Astrocyte (in vitro differentiated cells and primary cell): ENCODE data around the gene ING3. TPM values are rescaled to one million over a fixed set of nuclear protein-coding genes. Genes with fewer than 3 reads are reported as not detected.

Experiments
- DNase-seq: peaks from one replicate; pipeline ENCODE4 v3.0.0-alpha.2; 2010; ENCODE audit warnings: low read depth
- FAIRE-seq: peaks from 2 replicates; lab custom pipeline; 2011; peaks lifted over from hg19 to GRCh38; lab: Jason Lieb, UNC
- H2AFZ ChIP-seq: 2 replicates; pipeline ENCODE4 v1.6.0; 2012; ENCODE audit warnings: low read depth, low read length, inconsistent platforms
- H3K27ac ChIP-seq: 2 replicates; pipeline ENCODE4 v1.5.1; 2011; ENCODE audit warnings: low read depth, low read length, inconsistent platforms
- H3K27me3 ChIP-seq: 2 replicates; pipeline ENCODE4 v1.6.0; 2011; ENCODE audit warnings: low read length, inconsistent platforms; ENCODE audit not compliant: insufficient read depth
- H3K36me3 ChIP-seq: 2 replicates; pipeline ENCODE4 v1.5.1; 2011; ENCODE audit warnings: low read length, inconsistent platforms; ENCODE audit not compliant: insufficient read depth
- H3K4me1 ChIP-seq: 2 replicates; pipeline ENCODE4 v1.5.1; 2011; ENCODE audit warnings: low read length, inconsistent platforms; ENCODE audit not compliant: insufficient read depth
- H3K4me2 ChIP-seq: 2 replicates; pipeline ENCODE4 v1.6.0; 2012; ENCODE audit warnings: low read length, inconsistent platforms
- H3K4me3 ChIP-seq: 2 replicates; pipeline ENCODE4 v1.5.1; 2011; ENCODE audit warnings: low read depth, mild to moderate bottlenecking, low read length, inconsistent platforms; ENCODE audit not compliant: insufficient read depth
- H3K79me2 ChIP-seq: 2 replicates; pipeline ENCODE4 v1.6.0; 2012; ENCODE audit warnings: mild to moderate bottlenecking, low read length, inconsistent platforms; ENCODE audit not compliant: insufficient read depth
- H3K9ac ChIP-seq: 2 replicates; pipeline ENCODE4 v1.6.0; 2012; ENCODE audit warnings: mild to moderate bottlenecking, low read length, inconsistent platforms
- H3K9me3 ChIP-seq: 2 replicates; pipeline ENCODE4 v1.5.1; 2012; ENCODE audit warnings: low read depth, mild to moderate bottlenecking, low read length, inconsistent platforms; ENCODE audit not compliant: insufficient read depth
- H4K20me1 ChIP-seq: 2 replicates; pipeline ENCODE4 v1.6.0; 2012; ENCODE audit warnings: low read length, inconsistent platforms; ENCODE audit not compliant: insufficient read depth
- H3K27ac Mint-ChIP-seq: one replicate; pipeline ENCODE4 v1.8.0; 2021; ENCODE audit warnings: mild to moderate bottlenecking, mixed read lengths; ENCODE audit not compliant: unreplicated experiment
- H3K27me3 Mint-ChIP-seq: one replicate; pipeline ENCODE4 v1.8.0; 2021; ENCODE audit warnings: low read depth, mixed read lengths; ENCODE audit not compliant: unreplicated experiment
- H3K36me3 Mint-ChIP-seq: one replicate; pipeline ENCODE4 v1.8.0; 2021; ENCODE audit warnings: low read depth, mixed read lengths; ENCODE audit not compliant: unreplicated experiment
- H3K4me1 Mint-ChIP-seq: one replicate; pipeline ENCODE4 v1.8.0; 2021; ENCODE audit warnings: low read depth, mixed read lengths; ENCODE audit not compliant: unreplicated experiment
- H3K4me3 Mint-ChIP-seq: one replicate; pipeline ENCODE4 v1.8.0; 2021; ENCODE audit warnings: mild to moderate bottlenecking, moderate library complexity, mixed read lengths; ENCODE audit not compliant: unreplicated experiment
- H3K9me3 Mint-ChIP-seq: one replicate; pipeline ENCODE4 v1.8.0; 2021; ENCODE audit warnings: mild to moderate bottlenecking, mixed read lengths; ENCODE audit not compliant: unreplicated experiment
- CTCF ChIP-seq: IDR thresholded peaks from 2 replicates; pipeline ENCODE4 v1.5.1; 2011; ENCODE audit warnings: low read depth, mild to moderate bottlenecking, inconsistent platforms, low read length, moderate library complexity; ENCODE audit not compliant: insufficient read depth
- EZH2 ChIP-seq: IDR thresholded peaks from 2 replicates; pipeline ENCODE4 v1.6.1; 2012; ENCODE audit warnings: mild to moderate bottlenecking, low read length, inconsistent platforms; ENCODE audit not compliant: insufficient read depth
- total RNA-seq: library from RNA; stranded (reverse); gene quantifications from 2 replicates; pipeline ENCODE4 v1.2.1, GENCODE V29; 2021

ING3 gene
- total RNA-seq, 1 donor from 2014 or later, result 8.6 TPM

GRCh38 chr7:120916121-120916520, 34.5 kb upstream of the ING3 start:
- Mint-ChIP-seq H3K27me3 (no peaks in the 10 kb centered on the region), H3K4me1 (no peaks in the 10 kb centered on the region), H3K9me3 (no peaks in the 10 kb centered on the region), H3K36me3 (no peaks in the 10 kb centered on the region), H3K4me3 (no peak overlapping the region), H3K27ac (no peak overlapping the region)
- no peaks in the 10 kb centered on the region for H4K20me1 ChIP-seq
- H3K4me1 ChIP-seq, result no peaks in the 10 kb centered on the region
- H3K9ac ChIP-seq, result no peak overlapping the region
- FAIRE-seq (no peak), DNase-seq (no peak)
- H3K27ac ChIP-seq, result no peak overlapping the region
- no peak overlapping the region for H3K4me3 ChIP-seq
- H3K4me2 ChIP-seq, result no peak overlapping the region
- TF ChIP-seq CTCF, result no peak
- TF ChIP-seq EZH2, result no peak
- no peaks in the 10 kb centered on the region for H3K9me3 ChIP-seq
- H3K36me3 ChIP-seq, result no peaks in the 10 kb centered on the region
- no peaks in the 10 kb centered on the region for H3K27me3 ChIP-seq
- H3K79me2 ChIP-seq, result no peaks in the 10 kb centered on the region
- H2AFZ ChIP-seq, result no peak overlapping the region

DNA sequence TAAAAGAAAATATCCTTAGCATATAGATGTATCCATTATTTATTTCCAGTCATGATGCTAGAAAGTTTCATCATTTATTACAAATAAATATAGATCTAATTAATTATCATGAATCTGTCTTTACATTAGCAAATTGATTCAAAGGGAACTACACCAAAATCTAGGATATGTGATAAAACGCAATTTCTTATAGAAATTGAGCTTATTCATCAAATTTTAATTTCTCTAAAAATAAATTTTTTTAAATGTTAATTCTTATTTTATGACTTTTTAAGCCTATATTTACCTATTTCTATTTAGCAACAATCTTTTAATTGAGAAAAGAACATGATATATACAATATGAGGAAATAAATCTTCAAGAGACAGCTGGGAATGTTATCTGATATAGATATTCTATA, 34.0 kb upstream of the ING3 start:
- FAIRE-seq (no peak), DNase-seq (no peak)
- no peak for TF ChIP-seq CTCF
- no peak for TF ChIP-seq EZH2
- no peaks in the 10 kb centered on the region for H3K9me3 ChIP-seq
- H3K79me2 ChIP-seq, result no peaks in the 10 kb centered on the region
- H3K9ac ChIP-seq, result no peak overlapping the region
- H3K36me3 ChIP-seq, result no peaks in the 10 kb centered on the region
- no peaks in the 10 kb centered on the region for H3K27me3 ChIP-seq
- no peak overlapping the region for H3K27ac ChIP-seq
- H3K9me3 Mint-ChIP-seq, result no peaks in the 10 kb centered on the region
- H3K36me3 Mint-ChIP-seq, result no peaks in the 10 kb centered on the region
- no peaks in the 10 kb centered on the region for H4K20me1 ChIP-seq
- no peak overlapping the region for H3K4me2 ChIP-seq
- H2AFZ ChIP-seq, result no peak overlapping the region
- no peaks in the 10 kb centered on the region for H3K4me1 Mint-ChIP-seq
- H3K4me3 Mint-ChIP-seq, result no peak overlapping the region
- no peak overlapping the region for H3K4me3 ChIP-seq
- H3K4me1 ChIP-seq, result no peaks in the 10 kb centered on the region
- no peak overlapping the region for H3K27ac Mint-ChIP-seq
- H3K27me3 Mint-ChIP-seq, result no peaks in the 10 kb centered on the region

DNA sequence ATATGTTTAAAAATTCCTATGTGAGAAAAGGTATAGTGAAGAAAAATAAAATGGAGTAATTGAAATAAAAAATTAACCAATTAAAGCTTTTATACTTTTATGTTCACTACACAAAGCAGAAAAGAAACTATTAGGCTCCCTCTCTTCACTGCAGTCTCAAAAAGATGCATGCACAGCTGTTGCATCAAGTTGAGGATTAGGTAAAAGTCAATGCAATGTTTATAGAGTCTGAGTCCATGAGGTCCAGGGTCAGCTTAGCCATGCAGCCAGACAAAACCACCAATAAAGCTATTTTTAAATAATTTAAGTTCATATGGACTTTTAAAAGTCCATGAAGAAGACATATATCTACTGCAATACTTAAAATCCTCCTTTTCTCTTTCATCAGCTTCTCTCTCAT, 31.1 kb upstream of the ING3 start:
- no peaks in the 10 kb centered on the region for H3K9me3 Mint-ChIP-seq
- Histone ChIP-seq H3K4me2 (no peak overlapping the region), H3K9me3 (no peaks in the 10 kb centered on the region), H3K27ac (no peak overlapping the region), H3K36me3 (no peaks in the 10 kb centered on the region), H2AFZ (no peak overlapping the region), H3K9ac (no peak overlapping the region), H4K20me1 (no peaks in the 10 kb centered on the region), H3K27me3 (no peaks in the 10 kb centered on the region), H3K4me3 (no peak overlapping the region), H3K79me2 (no peaks in the 10 kb centered on the region), H3K4me1 (no peaks in the 10 kb centered on the region)
- no peaks in the 10 kb centered on the region for H3K4me1 Mint-ChIP-seq
- TF ChIP-seq EZH2 (no peak), CTCF (no peak)
- no peaks in the 10 kb centered on the region for H3K36me3 Mint-ChIP-seq
- no peak for FAIRE-seq
- no peaks in the 10 kb centered on the region for H3K27me3 Mint-ChIP-seq
- no peak overlapping the region for H3K27ac Mint-ChIP-seq
- H3K4me3 Mint-ChIP-seq, result no peak overlapping the region
- no peak for DNase-seq
